Measurements from ENCODE around the gene OPCML. TPM values are rescaled to one million over a fixed set of nuclear protein-coding genes. Genes with fewer than 3 reads are reported as not detected.

Gene OPCML
- total RNA-seq, 1 donor from 2014 or later, result 4.1 TPM

GRCh38 chr11:132755934-132756333 lies 776.4 kb downstream of the OPCML start:
- Mint-ChIP-seq H3K9me3 (ENCODE audit: unreplicated experiment) (no peaks in the 10 kb centered on the region), H3K27me3 (ENCODE audit: unreplicated experiment) (peaks cover 2% of the 10 kb centered on the region), H3K36me3 (ENCODE audit: low read depth, unreplicated experiment) (no peaks in the 10 kb centered on the region), H3K27ac (ENCODE audit: unreplicated experiment) (no peak overlapping the region), H3K4me1 (ENCODE audit: unreplicated experiment) (peaks cover 10% of the 10 kb centered on the region), H3K4me3 (ENCODE audit: unreplicated experiment) (no peak overlapping the region)
- TF ChIP-seq CTCF (IDR thresholded peaks at IDR 0.05; ENCODE audit: unreplicated experiment), result no peak
- no peak for DNase-seq (ENCODE audit: low spot score)

- DNase-seq (ENCODE audit: low spot score), result no peak
- Mint-ChIP-seq H3K36me3 (ENCODE audit: low read depth, unreplicated experiment) (no peaks in the 10 kb centered on the region), H3K27me3 (ENCODE audit: unreplicated experiment) (peaks cover 4% of the 10 kb centered on the region), H3K27ac (ENCODE audit: unreplicated experiment) (no peak overlapping the region), H3K9me3 (ENCODE audit: unreplicated experiment) (no peaks in the 10 kb centered on the region), H3K4me1 (ENCODE audit: unreplicated experiment) (peaks cover 18% of the 10 kb centered on the region), H3K4me3 (ENCODE audit: unreplicated experiment) (no peak overlapping the region)
- no peak for TF ChIP-seq CTCF (IDR thresholded peaks at IDR 0.05; ENCODE audit: unreplicated experiment)
Measured at GRCh38 chr11:132751516-132752250, 780.6 kb downstream of the OPCML start.

DNA sequence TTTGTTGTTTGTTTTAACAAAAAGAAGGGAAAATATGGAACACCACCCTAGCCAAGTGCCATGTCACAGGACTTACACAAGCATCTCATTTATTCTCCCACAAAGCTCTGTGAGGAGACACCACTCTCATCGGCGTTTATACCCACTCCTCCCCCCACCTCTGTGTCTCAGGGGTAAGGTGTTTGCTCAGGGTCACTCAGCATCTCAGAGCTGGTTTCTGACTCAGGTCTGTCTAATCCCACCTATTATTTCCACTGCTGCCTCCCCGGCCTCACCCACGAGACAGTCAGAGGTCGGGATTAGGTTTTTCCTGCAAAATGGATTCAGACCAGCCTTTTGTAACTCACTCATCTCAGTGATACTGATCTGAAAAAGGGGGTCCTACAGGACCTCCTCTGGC lies 786.0 kb downstream of the OPCML start:
- Mint-ChIP-seq H3K9me3 (ENCODE audit: unreplicated experiment) (no peaks in the 10 kb centered on the region), H3K27ac (ENCODE audit: unreplicated experiment) (no peak overlapping the region), H3K27me3 (ENCODE audit: unreplicated experiment) (peaks cover 2% of the 10 kb centered on the region), H3K4me3 (ENCODE audit: unreplicated experiment) (no peak overlapping the region), H3K36me3 (ENCODE audit: low read depth, unreplicated experiment) (no peaks in the 10 kb centered on the region), H3K4me1 (ENCODE audit: unreplicated experiment) (peaks cover 18% of the 10 kb centered on the region)
- no peak for TF ChIP-seq CTCF (IDR thresholded peaks at IDR 0.05; ENCODE audit: unreplicated experiment)
- no peak for DNase-seq (ENCODE audit: low spot score)

- H3K27me3 Mint-ChIP-seq (ENCODE audit: unreplicated experiment), result peaks cover 2% of the 10 kb centered on the region
- H3K27ac Mint-ChIP-seq (ENCODE audit: unreplicated experiment), result no peak overlapping the region
- DNase-seq (ENCODE audit: low spot score), result no peak
- H3K36me3 Mint-ChIP-seq (ENCODE audit: low read depth, unreplicated experiment), result no peaks in the 10 kb centered on the region
- no peak for TF ChIP-seq CTCF (IDR thresholded peaks at IDR 0.05; ENCODE audit: unreplicated experiment)
- H3K4me1 Mint-ChIP-seq (ENCODE audit: unreplicated experiment), result peaks cover 17% of the 10 kb centered on the region
- no peaks in the 10 kb centered on the region for H3K9me3 Mint-ChIP-seq (ENCODE audit: unreplicated experiment)
- no peak overlapping the region for H3K4me3 Mint-ChIP-seq (ENCODE audit: unreplicated experiment)
Measured at GRCh38 chr11:132745306-132745705, 787.0 kb downstream of the OPCML start.

- peaks cover 16% of the 10 kb centered on the region for H3K4me1 Mint-ChIP-seq (ENCODE audit: unreplicated experiment)
Measured at GRCh38 chr11:132744771-132745170, 787.5 kb downstream of the OPCML start.

More at GRCh38 chr11:132744771-132745170, 787.5 kb downstream of the OPCML start:
- Mint-ChIP-seq H3K27me3 (ENCODE audit: unreplicated experiment) (peaks cover 2% of the 10 kb centered on the region), H3K4me3 (ENCODE audit: unreplicated experiment) (no peak overlapping the region), H3K36me3 (ENCODE audit: low read depth, unreplicated experiment) (no peaks in the 10 kb centered on the region), H3K27ac (ENCODE audit: unreplicated experiment) (no peak overlapping the region), H3K9me3 (ENCODE audit: unreplicated experiment) (no peaks in the 10 kb centered on the region)
- DNase-seq (ENCODE audit: low spot score), result no peak
- no peak for TF ChIP-seq CTCF (IDR thresholded peaks at IDR 0.05; ENCODE audit: unreplicated experiment)
